HepG2 (cell line): ENCODE results near the gene CEP43. TPM values are rescaled to one million over a fixed set of nuclear protein-coding genes. Genes with fewer than 3 reads are reported as not detected.
A peak's percentile ranks its signal among the peaks of the same experiment; 100 is the strongest.

Experiments used
- ARID4A ChIP-seq: sonication (generic); formaldehyde crosslinking; IDR thresholded peaks from 2 replicates; pipeline ENCODE4 v1.5.0; 2020; ENCODE audit warnings: mild to moderate bottlenecking, missing genetic modification reagents, borderline replicate concordance
- ATF1 ChIP-seq: IDR thresholded peaks from 2 replicates; pipeline ENCODE4 v1.6.1; 2016; ENCODE audit warnings: mild to moderate bottlenecking, control low read depth
- ATF4 ChIP-seq, 2 experiments: fragments of 450-650 bp in 1 of 2; sonication (generic) in 1 of 2; formaldehyde crosslinking; IDR thresholded peaks; 2 replicates each; pipeline versions ENCODE4 v1.5.0 to v1.8.0; 2020 to 2022; ENCODE audit warnings: mild to moderate bottlenecking in 1 of 2, missing genetic modification reagents in 1 of 2
- MAZ ChIP-seq, 2 experiments: sonication (generic) in 1 of 2; formaldehyde crosslinking in 1 of 2; IDR thresholded peaks; 2 replicates each; pipeline versions ENCODE4 v1.5.0 to v1.6.1; 2012 to 2020; ENCODE audit warnings: low read depth in 2 of 2, mild to moderate bottlenecking in 2 of 2, borderline replicate concordance in 1 of 2, improper control_type of control experiment in 1 of 2, low read length in 1 of 2, missing genetic modification reagents in 1 of 2, moderate library complexity in 1 of 2
- NAIF1 ChIP-seq: sonication (generic); formaldehyde crosslinking; IDR thresholded peaks from 2 replicates; pipeline ENCODE4 v1.5.0; 2020; ENCODE audit warnings: mild to moderate bottlenecking, missing genetic modification reagents, borderline replicate concordance
- PHF21A ChIP-seq: sonication (generic); formaldehyde crosslinking; IDR thresholded peaks from 2 replicates; pipeline ENCODE4 v1.5.0; 2020; ENCODE audit warnings: mild to moderate bottlenecking, missing genetic modification reagents
- RELA ChIP-seq: sonication (generic); formaldehyde crosslinking; IDR thresholded peaks from 2 replicates; pipeline ENCODE4 v1.4.0; 2020; ENCODE audit warnings: missing genetic modification reagents
- SAFB2 ChIP-seq: sonication (generic); formaldehyde crosslinking; IDR thresholded peaks from 2 replicates; pipeline ENCODE4 v1.5.1; 2020; ENCODE audit warnings: missing genetic modification reagents, low read depth, mild to moderate bottlenecking, borderline replicate concordance
- ZBTB14 ChIP-seq: sonication (generic); formaldehyde crosslinking; IDR thresholded peaks from 2 replicates; pipeline ENCODE4 v1.4.0; 2020; ENCODE audit warnings: missing genetic modification reagents
- ZNF138 ChIP-seq: sonication (generic); formaldehyde crosslinking; IDR thresholded peaks from 2 replicates; pipeline ENCODE4 v1.5.0; 2020; ENCODE audit warnings: mild to moderate bottlenecking, low read depth, missing genetic modification reagents
- ZNF24 ChIP-seq: fragments of 450-650 bp; IDR thresholded peaks from 2 replicates; pipeline ENCODE4 v1.6.1; 2017; ENCODE audit warnings: antibody characterized with exemption, mild to moderate bottlenecking
- ZNF709 ChIP-seq: sonication (generic); formaldehyde crosslinking; IDR thresholded peaks from 2 replicates; pipeline ENCODE4 v1.5.0; 2020; ENCODE audit warnings: mild to moderate bottlenecking, missing genetic modification reagents
- ZNF724P ChIP-seq: sonication (generic); formaldehyde crosslinking; IDR thresholded peaks from 2 replicates; pipeline ENCODE4 v1.8.0; 2022; ENCODE audit warnings: missing genetic modification reagents, borderline replicate concordance
- ZSCAN9 ChIP-seq: IDR thresholded peaks from 2 replicates; pipeline ENCODE4 v1.6.1; 2016; ENCODE audit warnings: borderline replicate concordance
- polyA plus RNA-seq, 8 experiments: library from polyadenylated mRNA; depleted of rRNA in 3 of 8; stranded (reverse) in 7 of 8; unstranded in 1 of 8; fragments of >200 nt; fragmentation: Illumina TruSeq in 4 of 8; extraction: Trizol in 4 of 8; gene quantifications; 2 replicates each; pipeline versions ENCODE4 v1.2.1 to v1.2.3, GENCODE V29; 2011 to 2016; ENCODE audit warnings: low read depth in 4 of 8, missing spikeins in 1 of 8, mixed read lengths in 1 of 8; ENCODE audit not compliant: insufficient read depth in 1 of 8
- total RNA-seq, 5 experiments: library from RNA; depleted of rRNA; stranded (reverse); fragments of >200 nt; fragmentation: Illumina TruSeq; extraction: Trizol; gene quantifications; 2 replicates each; pipeline ENCODE4 v1.2.3, GENCODE V29; 2016; ENCODE audit warnings: low read depth in 1 of 5
- TF ChIP-seq, protein P1 (sequence below): sonication (generic); formaldehyde crosslinking; IDR thresholded peaks from 2 replicates; pipeline ENCODE4 v1.4.0; 2020; ENCODE audit warnings: mild to moderate bottlenecking, missing genetic modification reagents
- TF ChIP-seq, protein P2 (sequence below): sonication (generic); formaldehyde crosslinking; IDR thresholded peaks from 2 replicates; pipeline ENCODE4 v1.8.1; 2023; ENCODE audit warnings: missing genetic modification reagents, inconsistent platforms, borderline replicate concordance

Gene CEP43
- total and polyA plus RNA-seq, 2 of the 13 experiments (the other 11 are each of a cell fraction or from before 2014, with no cell fraction given) = 29.3 to 73.9 TPM

DNA sequence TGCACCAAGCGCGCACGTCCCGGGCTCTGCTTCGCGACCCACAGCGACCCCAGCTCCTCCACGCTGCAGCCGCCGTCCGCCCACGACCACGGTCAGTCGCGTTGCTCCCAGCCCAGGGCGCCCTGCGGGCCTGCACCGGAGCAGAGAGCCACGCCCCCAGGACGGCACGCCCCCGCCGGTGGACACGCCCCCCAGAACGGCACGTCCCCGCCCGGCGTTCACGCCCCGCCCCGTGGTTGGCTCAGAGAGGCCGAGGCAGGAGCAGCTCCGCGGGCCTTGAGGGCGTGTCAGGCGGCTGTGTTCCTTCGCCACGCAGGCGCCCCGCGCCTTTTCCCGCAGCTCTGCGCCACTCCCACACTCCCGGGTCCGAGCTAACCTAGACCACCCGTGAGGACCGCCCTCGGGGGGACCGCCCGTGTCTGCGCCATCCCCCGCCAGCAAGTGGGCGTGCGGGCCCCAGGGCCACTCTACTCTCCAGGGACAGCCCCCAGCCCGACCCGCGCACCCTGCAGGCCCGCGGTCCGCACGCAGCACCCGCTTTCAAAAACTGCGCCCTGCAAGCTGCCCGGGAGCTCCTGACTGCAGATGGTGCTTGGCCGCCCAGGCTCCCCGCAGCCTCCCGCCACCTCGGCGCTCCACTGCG is 42.6 kb upstream of the CEP43 start, which contains the start of gene RNASET2 (continued):
- TF ChIP-seq, protein P1, sequence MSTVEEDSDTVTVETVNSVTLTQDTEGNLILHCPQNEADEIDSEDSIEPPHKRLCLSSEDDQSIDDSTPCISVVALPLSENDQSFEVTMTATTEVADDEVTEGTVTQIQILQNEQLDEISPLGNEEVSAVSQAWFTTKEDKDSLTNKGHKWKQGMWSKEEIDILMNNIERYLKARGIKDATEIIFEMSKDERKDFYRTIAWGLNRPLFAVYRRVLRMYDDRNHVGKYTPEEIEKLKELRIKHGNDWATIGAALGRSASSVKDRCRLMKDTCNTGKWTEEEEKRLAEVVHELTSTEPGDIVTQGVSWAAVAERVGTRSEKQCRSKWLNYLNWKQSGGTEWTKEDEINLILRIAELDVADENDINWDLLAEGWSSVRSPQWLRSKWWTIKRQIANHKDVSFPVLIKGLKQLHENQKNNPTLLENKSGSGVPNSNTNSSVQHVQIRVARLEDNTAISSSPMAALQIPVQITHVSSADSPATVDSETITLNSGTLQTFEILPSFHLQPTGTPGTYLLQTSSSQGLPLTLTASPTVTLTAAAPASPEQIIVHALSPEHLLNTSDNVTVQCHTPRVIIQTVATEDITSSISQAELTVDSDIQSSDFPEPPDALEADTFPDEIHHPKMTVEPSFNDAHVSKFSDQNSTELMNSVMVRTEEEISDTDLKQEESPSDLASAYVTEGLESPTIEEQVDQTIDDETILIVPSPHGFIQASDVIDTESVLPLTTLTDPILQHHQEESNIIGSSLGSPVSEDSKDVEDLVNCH (CRISPR knock-in tag) = 0 out of 2 replicates have a peak, but pooled peaks have one; percentile 52
- TF ChIP-seq ATF1 (CRISPR knock-in tag) (no peak), RELA (CRISPR knock-in tag) (peak; percentile 84), ZNF709 (peak; percentile 93), ZSCAN9 (CRISPR knock-in tag) (no peak; the same call in 1 of the 2 replicates), ARID4A (peak; percentile 96), ZNF24 (0 out of 2 replicates have a peak, but pooled peaks have one; percentile 22), NAIF1 (CRISPR knock-in tag) (peak; percentile 92; the same call in 1 of the 2 replicates), ZNF724P (CRISPR knock-in tag) (peak; percentile 57; the same call in 1 of the 2 replicates), ZBTB14 (peak; percentile 48; the same call in 1 of the 2 replicates), MAZ (IDR thresholded peaks at IDR 0.05; ENCODE audit: borderline replicate concordance, low read depth, low read length) (peak; percentile 62; the same call in 1 of the 2 replicates), MAZ (CRISPR knock-in tag; IDR thresholded peaks at IDR 0.05; ENCODE audit: low read depth) (peak; percentile 93), ZNF138 (CRISPR knock-in tag) (peak; percentile 93), SAFB2 (CRISPR knock-in tag) (peak; percentile 75), PHF21A (peak; percentile 65; the same call in 1 of the 2 replicates), ATF4 (CRISPR knock-in tag; IDR thresholded peaks at IDR 0.05) (peak in 1 of 2 experiments; percentile 57; a peak in 1 of 4 replicates)
- TF ChIP-seq, protein P2, sequence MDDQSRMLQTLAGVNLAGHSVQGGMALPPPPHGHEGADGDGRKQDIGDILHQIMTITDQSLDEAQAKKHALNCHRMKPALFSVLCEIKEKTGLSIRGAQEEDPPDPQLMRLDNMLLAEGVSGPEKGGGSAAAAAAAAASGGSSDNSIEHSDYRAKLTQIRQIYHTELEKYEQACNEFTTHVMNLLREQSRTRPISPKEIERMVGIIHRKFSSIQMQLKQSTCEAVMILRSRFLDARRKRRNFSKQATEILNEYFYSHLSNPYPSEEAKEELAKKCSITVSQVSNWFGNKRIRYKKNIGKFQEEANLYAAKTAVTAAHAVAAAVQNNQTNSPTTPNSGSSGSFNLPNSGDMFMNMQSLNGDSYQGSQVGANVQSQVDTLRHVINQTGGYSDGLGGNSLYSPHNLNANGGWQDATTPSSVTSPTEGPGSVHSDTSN (CRISPR knock-in tag) = 0 out of 2 replicates have a peak, but pooled peaks have one; percentile 22
